Trophoblast cell (in vitro differentiated cells and primary cell): ENCODE measurements around the gene SIGLEC1.

Experiments
- DNase-seq, 2 donors: peaks; one replicate each; pipeline ENCODE4 v3.0.0-alpha.2; 2016
- H2AFZ ChIP-seq: 2 replicates; pipeline ENCODE4 v1.6.1; 2013; ENCODE audit warnings: low read length, moderate library complexity, mild to moderate bottlenecking; ENCODE audit not compliant: insufficient read depth, poor library complexity
- H2AK5ac ChIP-seq: 2 replicates; pipeline ENCODE4 v1.6.1; 2013; ENCODE audit warnings: mild to moderate bottlenecking, low read length
- H2BK120ac ChIP-seq: 2 replicates; pipeline ENCODE4 v1.6.1; 2013; ENCODE audit warnings: low read length, mild to moderate bottlenecking, moderate library complexity; ENCODE audit not compliant: insufficient read depth, poor library complexity
- H2BK12ac ChIP-seq: 2 replicates; pipeline ENCODE4 v1.6.1; 2013; ENCODE audit warnings: mild to moderate bottlenecking, low read length, moderate library complexity
- H2BK5ac ChIP-seq: 2 replicates; pipeline ENCODE4 v1.6.1; 2013; ENCODE audit warnings: low read length, low read depth, moderate library complexity, mild to moderate bottlenecking; ENCODE audit not compliant: poor library complexity
- H3K14ac ChIP-seq: 2 replicates; pipeline ENCODE4 v1.6.1; 2013; ENCODE audit warnings: mild to moderate bottlenecking, low read length
- H3K18ac ChIP-seq: 2 replicates; pipeline ENCODE4 v1.6.1; 2013; ENCODE audit warnings: mild to moderate bottlenecking, low read length
- H3K23ac ChIP-seq: 2 replicates; pipeline ENCODE4 v1.6.1; 2013; ENCODE audit warnings: low read length
- H3K27ac ChIP-seq: 2 replicates; pipeline ENCODE4 v1.5.1; 2013; ENCODE audit warnings: low read depth, mild to moderate bottlenecking, inconsistent platforms, low read length, moderate library complexity
- H3K27me3 ChIP-seq: 2 replicates; pipeline ENCODE4 v1.6.1; 2013; ENCODE audit warnings: inconsistent platforms, mild to moderate bottlenecking, low read length, moderate library complexity; ENCODE audit not compliant: insufficient read depth
- H3K36me3 ChIP-seq, 2 experiments: 1 replicate in 1 of 2; 2 replicates in 1 of 2; pipeline ENCODE4 v1.6.1; 2013; ENCODE audit warnings: low read length in 2 of 2, mild to moderate bottlenecking in 2 of 2, moderate library complexity in 1 of 2; ENCODE audit not compliant: insufficient read depth in 2 of 2, control insufficient read depth in 1 of 2
- H3K4ac ChIP-seq: 2 replicates; pipeline ENCODE4 v1.6.1; 2013; ENCODE audit warnings: low read depth, mild to moderate bottlenecking, low read length, moderate library complexity
- H3K4me1 ChIP-seq, 2 experiments: 1 replicate in 1 of 2; 2 replicates in 1 of 2; pipeline ENCODE4 v1.6.1; 2013; ENCODE audit warnings: low read length in 2 of 2, mild to moderate bottlenecking in 2 of 2, moderate library complexity in 1 of 2; ENCODE audit not compliant: insufficient read depth in 2 of 2, control insufficient read depth in 1 of 2
- H3K4me2 ChIP-seq: 2 replicates; pipeline ENCODE4 v1.6.1; 2013; ENCODE audit warnings: inconsistent platforms, mild to moderate bottlenecking, low read length, moderate library complexity
- H3K4me3 ChIP-seq: 2 replicates; pipeline ENCODE4 v1.5.1; 2013; ENCODE audit warnings: mild to moderate bottlenecking, low read depth, low read length, inconsistent platforms
- H3K79me1 ChIP-seq: one replicate; pipeline ENCODE4 v1.6.1; 2013; ENCODE audit warnings: low read length
- H3K79me2 ChIP-seq: 2 replicates; pipeline ENCODE4 v1.6.1; 2013; ENCODE audit warnings: low read length, mild to moderate bottlenecking; ENCODE audit not compliant: control insufficient read depth, insufficient read depth, poor library complexity
- H3K9ac ChIP-seq: 2 replicates; pipeline ENCODE4 v1.6.1; 2013; ENCODE audit warnings: mild to moderate bottlenecking, low read length
- H3K9me3 ChIP-seq: 2 replicates; pipeline ENCODE4 v1.6.1; 2013; ENCODE audit warnings: low read depth, mild to moderate bottlenecking, control low read depth, inconsistent platforms, low read length; ENCODE audit not compliant: insufficient read depth
- H4K12ac ChIP-seq: 2 replicates; pipeline ENCODE4 v1.6.1; 2013; ENCODE audit warnings: low read depth, mild to moderate bottlenecking, low read length, moderate library complexity
- H4K8ac ChIP-seq: 2 replicates; pipeline ENCODE4 v1.6.1; 2013; ENCODE audit warnings: low read depth, mild to moderate bottlenecking, low read length, moderate library complexity
- H4K91ac ChIP-seq: one replicate; pipeline ENCODE4 v1.6.1; 2013; ENCODE audit warnings: low read depth, mild to moderate bottlenecking, low read length, moderate library complexity
- WGBS: extraction: QIAGEN DNeasy Blood & Tissue Kit; methylation state at CpG from one replicate; pipeline ENCODE4 v1.1.7; 2013; ENCODE audit warnings: missing lambda C conversion rate; ENCODE audit not compliant: insufficient read length, insufficient coverage; ENCODE audit errors: extremely low coverage; 5-methylcytosine and 5-hydroxymethylcytosine counted together

SIGLEC1 gene

DNA sequence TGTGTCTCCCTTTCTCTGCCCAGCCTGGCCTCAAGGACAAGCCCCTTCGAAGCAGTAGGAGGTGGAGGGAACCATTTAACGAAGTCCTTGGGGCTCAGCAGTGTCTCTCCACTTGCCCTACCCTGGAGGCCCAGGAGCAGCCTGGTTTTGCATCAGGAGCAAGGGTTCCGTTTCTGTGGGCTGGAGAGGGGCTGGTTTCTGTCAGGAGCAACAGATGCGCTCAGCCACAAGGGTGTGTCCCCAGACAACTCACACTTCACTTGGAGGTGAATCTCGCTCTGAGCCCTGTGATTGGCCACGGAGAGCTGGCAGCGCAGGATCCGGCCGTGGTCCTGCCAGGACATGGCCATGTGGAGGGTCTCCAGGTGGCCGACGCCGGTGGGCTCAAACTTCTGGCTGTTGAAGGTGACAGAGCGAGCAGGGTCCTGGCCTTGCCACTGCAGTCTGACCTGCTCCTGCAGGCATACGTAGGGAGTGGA, 6.9 kb downstream of the SIGLEC1 start:
- H4K8ac ChIP-seq = no peak overlapping the region
- no peak overlapping the region for H2AFZ ChIP-seq
- WGBS = no CpG with 5 or more reads among the region's 14 CpGs
- no peaks in the 10 kb centered on the region for H3K27me3 ChIP-seq
- no peak overlapping the region for H3K18ac ChIP-seq
- no peaks in the 10 kb centered on the region for H3K4me1 ChIP-seq
- H3K23ac ChIP-seq = no peak overlapping the region
- DNase-seq = no peak
- H2BK120ac ChIP-seq = no peak overlapping the region
- H3K14ac ChIP-seq = no peak overlapping the region
- H3K9ac ChIP-seq = no peak overlapping the region
- H3K36me3 ChIP-seq = no peaks in the 10 kb centered on the region
- no peak overlapping the region for H2BK12ac ChIP-seq
- no peak overlapping the region for H4K91ac ChIP-seq
- no peak overlapping the region for H3K27ac ChIP-seq
- no peak overlapping the region for H3K4me2 ChIP-seq
- H3K4me3 ChIP-seq = no peak overlapping the region
- no peak overlapping the region for H3K4ac ChIP-seq
- peaks cover 4% of the 10 kb centered on the region for H3K9me3 ChIP-seq
- no peak overlapping the region for H4K12ac ChIP-seq
- no peaks in the 10 kb centered on the region for H3K79me2 ChIP-seq
- no peak overlapping the region for H2BK5ac ChIP-seq
- H2AK5ac ChIP-seq = no peak overlapping the region
- H3K79me1 ChIP-seq = no peaks in the 10 kb centered on the region

DNA sequence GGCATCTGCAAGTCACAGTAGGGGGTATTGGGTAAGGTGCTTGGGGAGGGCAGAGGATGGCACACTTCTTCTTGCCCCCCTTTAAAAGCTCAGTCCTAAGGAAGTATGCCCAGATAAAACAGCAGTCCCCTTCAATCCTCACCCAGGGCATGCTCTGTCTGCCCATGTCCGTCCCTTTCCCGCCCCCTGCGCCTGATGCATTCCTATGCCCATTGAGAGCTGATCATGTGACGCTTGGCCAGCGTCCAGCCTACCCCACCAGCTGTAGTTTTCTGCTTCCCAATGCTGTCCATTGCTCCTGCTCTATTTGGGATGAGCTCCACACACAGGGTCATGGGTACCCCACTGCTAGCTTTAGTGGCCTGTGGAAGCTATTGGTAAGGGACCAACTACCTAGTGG, 8.3 kb downstream of the SIGLEC1 start:
- Histone ChIP-seq H2AFZ (no peak overlapping the region), H3K27ac (no peak overlapping the region), H3K4me3 (no peak overlapping the region), H3K27me3 (no peaks in the 10 kb centered on the region), H3K9me3 (peaks cover 4% of the 10 kb centered on the region), H3K23ac (no peak overlapping the region), H3K79me2 (no peaks in the 10 kb centered on the region), H3K4me2 (no peak overlapping the region), H4K12ac (no peak overlapping the region), H2AK5ac (no peak overlapping the region), H3K4ac (no peak overlapping the region), H2BK5ac (no peak overlapping the region), H3K4me1 (no peaks in the 10 kb centered on the region), H3K18ac (no peak overlapping the region), H3K9ac (no peak overlapping the region), H2BK120ac (no peak overlapping the region), H4K91ac (no peak overlapping the region), H3K14ac (no peak overlapping the region), H3K36me3 (no peaks in the 10 kb centered on the region), H4K8ac (no peak overlapping the region), H3K79me1 (no peaks in the 10 kb centered on the region), H2BK12ac (no peak overlapping the region)
- no peak for DNase-seq
- WGBS = no CpG with 5 or more reads among the region's 5 CpGs

DNA sequence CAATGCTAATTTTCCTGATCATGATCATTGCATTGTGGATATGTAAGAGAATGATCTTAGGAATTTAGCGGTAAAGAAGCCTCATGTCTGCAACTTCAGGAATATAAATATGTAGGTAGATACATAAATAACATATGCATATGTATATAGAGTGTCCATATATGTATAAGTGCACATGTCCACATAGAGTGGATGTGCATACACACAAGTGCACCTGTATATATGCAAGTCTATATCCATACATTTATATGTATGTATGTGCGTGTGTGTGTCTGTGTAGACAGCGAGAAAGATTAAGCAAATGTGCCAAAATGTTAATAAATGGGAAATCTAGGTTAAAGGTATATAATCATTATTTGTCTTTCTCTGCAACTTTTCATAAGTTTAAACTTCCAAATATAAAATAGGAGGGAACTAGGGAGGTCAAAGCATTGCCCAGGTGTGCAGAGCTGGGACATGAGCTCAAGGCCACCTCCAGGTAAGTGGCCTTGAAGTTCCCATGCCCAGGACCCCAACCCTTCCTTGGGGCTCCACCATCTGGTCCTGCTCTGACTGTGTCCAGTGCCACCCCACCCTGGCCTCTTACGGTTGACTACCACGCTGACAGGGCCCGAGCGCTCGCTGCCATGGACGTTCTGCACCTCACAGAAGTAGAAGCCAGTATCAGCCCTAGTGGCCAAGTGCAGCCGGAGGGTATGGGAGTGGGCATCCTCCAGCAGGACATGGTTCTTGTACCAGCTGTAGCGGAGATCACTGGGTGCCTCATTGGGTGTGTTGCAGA, 9.6 kb downstream of the SIGLEC1 start:
- no peaks in the 10 kb centered on the region for H3K79me1 ChIP-seq
- H3K14ac ChIP-seq = no peak overlapping the region
- no peak overlapping the region for H3K18ac ChIP-seq
- no peak overlapping the region for H3K23ac ChIP-seq
- H3K79me2 ChIP-seq = no peaks in the 10 kb centered on the region
- H3K27ac ChIP-seq = no peak overlapping the region
- no peak overlapping the region for H4K8ac ChIP-seq
- no peaks in the 10 kb centered on the region for H3K36me3 ChIP-seq
- WGBS = no CpG with 5 or more reads among the region's 11 CpGs
- no peak overlapping the region for H3K4me2 ChIP-seq
- H2BK12ac ChIP-seq = no peak overlapping the region
- no peak overlapping the region for H2AFZ ChIP-seq
- H3K9me3 ChIP-seq = peaks cover 4% of the 10 kb centered on the region
- no peak overlapping the region for H2BK5ac ChIP-seq
- peaks cover 2 to 5% of the 10 kb centered on the region in 2 experiments for H3K4me1 ChIP-seq
- H3K4ac ChIP-seq = no peak overlapping the region
- H4K91ac ChIP-seq = no peak overlapping the region
- DNase-seq = no peak
- H3K9ac ChIP-seq = no peak overlapping the region
- no peak overlapping the region for H4K12ac ChIP-seq
- H2BK120ac ChIP-seq = no peak overlapping the region
- no peaks in the 10 kb centered on the region for H3K27me3 ChIP-seq
- H2AK5ac ChIP-seq = no peak overlapping the region
- no peak overlapping the region for H3K4me3 ChIP-seq

GRCh38 chr20:3701061-3701998, 11.1 kb downstream of the SIGLEC1 start:
- H3K23ac ChIP-seq = no peak overlapping the region
- no peak overlapping the region for H3K27ac ChIP-seq
- no peak overlapping the region for H3K4me2 ChIP-seq
- no peak overlapping the region for H2BK120ac ChIP-seq
- no peak overlapping the region for H2AFZ ChIP-seq
- H2AK5ac ChIP-seq = no peak overlapping the region
- peaks cover 10 to 14% of the 10 kb centered on the region in 2 experiments for H3K4me1 ChIP-seq
- no peak overlapping the region for H3K18ac ChIP-seq
- H3K9me3 ChIP-seq = peaks cover 4% of the 10 kb centered on the region
- H3K4ac ChIP-seq = no peak overlapping the region
- no peak overlapping the region for H2BK5ac ChIP-seq
- H4K12ac ChIP-seq = no peak overlapping the region
- H3K4me3 ChIP-seq = no peak overlapping the region
- no peaks in the 10 kb centered on the region for H3K36me3 ChIP-seq
- no peak overlapping the region for H4K91ac ChIP-seq
- DNase-seq = no peak
- no peaks in the 10 kb centered on the region for H3K27me3 ChIP-seq
- H3K14ac ChIP-seq = no peak overlapping the region
- H3K9ac ChIP-seq = no peak overlapping the region
- H4K8ac ChIP-seq = no peak overlapping the region
- H2BK12ac ChIP-seq = no peak overlapping the region
- WGBS = no CpG with 5 or more reads among the region's 13 CpGs
- H3K79me2 ChIP-seq = no peaks in the 10 kb centered on the region
- H3K79me1 ChIP-seq = no peaks in the 10 kb centered on the region
